Common myeloid progenitor, CD34-positive (primary cell): Measurements from ENCODE around the gene FBXO47.

Experiments used
- CTCF ChIA-PET: fragments of 350-600 bp; sonication (Branson Sonifier 250); formaldehyde crosslinking; loops from one replicate; lab custom pipeline; 2021; ENCODE audit warnings: antibody characterized with exemption; lab: Charles Lee
- POLR2A ChIA-PET: fragments of 350-600 bp; sonication (Branson Sonifier 250); formaldehyde crosslinking; loops from one replicate; lab custom pipeline; 2021; ENCODE audit warnings: antibody characterized with exemption; lab: Charles Lee
- DNase-seq, 3 donors: peaks; one replicate each; pipeline versions ENCODE4 v3.0.0 to v3.0.0-alpha.2; 2013
- H3K27ac ChIP-seq, 2 experiments: 1 replicate in 1 of 2; 2 replicates in 1 of 2; pipeline ENCODE4 v1.7.0; 2013; ENCODE audit warnings: inconsistent platforms in 2 of 2, low read length in 2 of 2, mild to moderate bottlenecking in 2 of 2, low read depth in 1 of 2, moderate library complexity in 1 of 2; ENCODE audit not compliant: severe bottlenecking in 2 of 2, insufficient read depth in 1 of 2, poor library complexity in 1 of 2
- H3K27me3 ChIP-seq, 5 experiments: replicated peaks in 2 of 5; 1 replicate in 3 of 5; 2 replicates in 2 of 5; pipeline versions ENCODE4 v1.6.1 to v1.7.0; 2013; ENCODE audit warnings: low read length in 4 of 5, mild to moderate bottlenecking in 2 of 5, moderate library complexity in 2 of 5, inconsistent platforms in 1 of 5; ENCODE audit not compliant: insufficient read depth in 5 of 5, control insufficient read depth in 4 of 5
- H3K36me3 ChIP-seq, 4 experiments: 1 replicate in 2 of 4; 2 replicates in 2 of 4; pipeline versions ENCODE4 v1.6.1 to v1.7.0; 2013; ENCODE audit warnings: low read length in 3 of 4, control low read depth in 1 of 4, mild to moderate bottlenecking in 1 of 4; ENCODE audit not compliant: control insufficient read depth in 4 of 4, insufficient read depth in 4 of 4
- H3K4me1 ChIP-seq, 4 experiments: 1 replicate in 3 of 4; 2 replicates in 1 of 4; pipeline versions ENCODE4 v1.6.1 to v1.7.1; 2013; ENCODE audit warnings: low read length in 3 of 4, mild to moderate bottlenecking in 3 of 4, control low read depth in 1 of 4, inconsistent platforms in 1 of 4, moderate library complexity in 1 of 4; ENCODE audit not compliant: control insufficient read depth in 4 of 4, insufficient read depth in 4 of 4; ENCODE audit errors: control extremely low read depth in 1 of 4
- H3K4me3 ChIP-seq, 7 experiments: 1 replicate in 4 of 7; 2 replicates in 3 of 7; pipeline versions ENCODE4 v1.5.1 to v1.7.0; 2013; ENCODE audit warnings: mild to moderate bottlenecking in 7 of 7, low read length in 6 of 7, moderate library complexity in 6 of 7, inconsistent platforms in 2 of 7, low read depth in 2 of 7, control low read depth in 1 of 7; ENCODE audit not compliant: insufficient read depth in 4 of 7, control insufficient read depth in 1 of 7; ENCODE audit errors: extremely low read depth in 1 of 7
- H3K9me3 ChIP-seq, 5 experiments: 1 replicate in 4 of 5; 2 replicates in 1 of 5; pipeline versions ENCODE4 v1.6.1 to v1.7.1; 2013; ENCODE audit warnings: low read length in 4 of 5, mild to moderate bottlenecking in 2 of 5, inconsistent platforms in 1 of 5, low read depth in 1 of 5, moderate library complexity in 1 of 5; ENCODE audit not compliant: control insufficient read depth in 4 of 5, insufficient read depth in 2 of 5; ENCODE audit errors: control extremely low read depth in 1 of 5
- WGBS: methylation state at CpG from one replicate; pipeline ENCODE4 v1.1.5; 2013; ENCODE audit not compliant: insufficient coverage; 5-methylcytosine and 5-hydroxymethylcytosine counted together

FBXO47 gene

GRCh38 chr17:38922538-38923297, 44.5 kb downstream of the FBXO47 start:
- no peak overlapping the region for H3K27ac ChIP-seq
- 100% methylated on average over 1 of the region's 6 CpGs for WGBS
- H3K27me3 ChIP-seq: no peaks in the 10 kb centered on the region
- H3K4me3 ChIP-seq: no peak overlapping the region
- peak in 1 of 3 donors; percentile 35 for DNase-seq
- POLR2A ChIA-PET: interaction anchor here (1.0 kb wide), 1 partner anchor 55 kb away, joined by 3 read pairs; no protein-coding TSS in a partner anchor
- CTCF ChIA-PET: interaction anchor here (0.5 to 2.6 kb wide), 14 partner anchors 9 to 69 kb away, joined by 3 to 8 read pairs (median 3); partner anchors contain the start of gene RPL23
- peaks cover 14 to 31% (median 24%) of the 10 kb centered on the region in 4 experiments for H3K4me1 ChIP-seq
- peaks cover 6 to 30% (median 25%) of the 10 kb centered on the region in 4 experiments for H3K36me3 ChIP-seq
- no peaks in the 10 kb centered on the region for H3K9me3 ChIP-seq

- no peak for DNase-seq
These were observed 45.3 kb downstream of the FBXO47 start for GRCh38 chr17:38921756-38922411.

GRCh38 chr17:38920374-38921291, 46.6 kb downstream of the FBXO47 start:
- WGBS: 95% methylated on average over 6 of the region's 9 CpGs
- Histone ChIP-seq H3K4me1 (peaks cover 2 to 13% (median 9%) of the 10 kb centered on the region in 4 experiments), H3K36me3 (peaks cover 7 to 46% (median 40%) of the 10 kb centered on the region in 4 experiments), H3K27ac (no peak overlapping the region), H3K4me3 (no peak overlapping the region), H3K27me3 (no peaks in the 10 kb centered on the region), H3K9me3 (no peaks in the 10 kb centered on the region)
- no peak for DNase-seq
- ChIA-PET POLR2A (no interaction called here), CTCF (interaction anchor here (0.9 to 2.2 kb wide), 4 partner anchors 12 to 48 kb away, joined by 3 to 5 read pairs (median 4); no protein-coding TSS in a partner anchor)

More at GRCh38 chr17:38921756-38922411, 45.3 kb downstream of the FBXO47 start:
- Histone ChIP-seq H3K27ac (no peak overlapping the region), H3K9me3 (no peaks in the 10 kb centered on the region), H3K27me3 (no peaks in the 10 kb centered on the region), H3K4me1 (peaks cover 12 to 25% (median 20%) of the 10 kb centered on the region in 4 experiments), H3K36me3 (peaks cover 6 to 38% (median 33%) of the 10 kb centered on the region in 4 experiments), H3K4me3 (no peak overlapping the region)
- POLR2A ChIA-PET: interaction anchor here (0.5 to 1.0 kb wide), 2 partner anchors 54 to 72 kb away, joined by 3 read pairs; no protein-coding TSS in a partner anchor
- 88% methylated on average over 6 of the region's 13 CpGs for WGBS
- CTCF ChIA-PET: interaction anchor here (0.9 to 2.2 kb wide), 11 partner anchors 11 to 90 kb away, joined by 3 to 6 read pairs (median 3); no protein-coding TSS in a partner anchor

- CTCF ChIA-PET: no interaction called here
- DNase-seq: no peak
- no peaks in the 10 kb centered on the region for H3K9me3 ChIP-seq
- WGBS: 99% methylated on average over 11 of the region's 16 CpGs
- H3K27me3 ChIP-seq: no peaks in the 10 kb centered on the region
- no peak overlapping the region for H3K27ac ChIP-seq
- POLR2A ChIA-PET: no interaction called here
- H3K4me1 ChIP-seq: peaks cover 0 to 8% (median 3%) of the 10 kb centered on the region in 4 experiments
- H3K36me3 ChIP-seq: peaks cover 7 to 57% (median 49%) of the 10 kb centered on the region in 4 experiments
- no peak overlapping the region for H3K4me3 ChIP-seq
These were observed 47.7 kb downstream of the FBXO47 start for GRCh38 chr17:38919316-38920078.

- Histone ChIP-seq H3K36me3 (peaks cover 9 to 63% (median 52%) of the 10 kb centered on the region in 4 experiments), H3K4me3 (no peak overlapping the region), H3K27me3 (no peaks in the 10 kb centered on the region), H3K9me3 (no peaks in the 10 kb centered on the region), H3K27ac (no peak overlapping the region), H3K4me1 (peaks cover 0 to 8% (median 3%) of the 10 kb centered on the region in 4 experiments)
- WGBS: 100% methylated on average over 2 of the region's 5 CpGs
- DNase-seq: no peak
- POLR2A ChIA-PET: no interaction called here
- CTCF ChIA-PET: no interaction called here
These were observed 48.3 kb downstream of the FBXO47 start for GRCh38 chr17:38918916-38919315.
